Dermis blood vessel endothelial cell (primary cell): ENCODE measurements around the gene PRSS57. TPM values are rescaled to one million over a fixed set of nuclear protein-coding genes. Genes with fewer than 3 reads are reported as not detected.
"Not testable (repeated sequence)": the region's sequence is repeated elsewhere in the genome, so short reads cannot be mapped to it uniquely, and the experiment has no call there.

Source experiments
- DNase-seq: peaks from one replicate; pipeline ENCODE4 v3.0.0; 2010
- total RNA-seq: library from RNA; depleted of rRNA; stranded (reverse); fragments of >200 nt; gene quantifications from 2 replicates; pipeline ENCODE4 v1.2.3, GENCODE V29; 2014

The PRSS57 gene
- total RNA-seq, 1 donor from 2014 or later, result not detected

DNA sequence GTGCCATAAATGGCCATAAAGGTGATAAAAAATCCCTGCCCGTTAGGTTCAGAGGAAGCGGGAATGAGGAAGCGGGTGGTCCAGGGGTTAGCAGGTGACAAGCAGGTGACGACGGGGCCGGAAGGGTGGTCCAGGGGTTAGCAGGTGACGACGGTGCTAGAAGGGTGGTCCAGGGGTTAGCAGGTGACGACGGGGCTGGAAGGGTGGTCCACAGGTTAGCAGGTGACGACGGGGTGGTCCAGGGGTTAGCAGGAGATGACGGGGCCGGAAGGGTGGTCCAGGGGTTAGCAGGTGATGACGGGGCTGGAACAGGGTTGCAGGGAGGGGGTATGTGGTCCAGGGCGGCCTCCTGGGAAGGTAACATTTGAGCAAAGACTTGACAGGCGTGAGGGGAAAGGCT lies 6.3 kb downstream of the PRSS57 start:
- DNase-seq, result no peak

DNA sequence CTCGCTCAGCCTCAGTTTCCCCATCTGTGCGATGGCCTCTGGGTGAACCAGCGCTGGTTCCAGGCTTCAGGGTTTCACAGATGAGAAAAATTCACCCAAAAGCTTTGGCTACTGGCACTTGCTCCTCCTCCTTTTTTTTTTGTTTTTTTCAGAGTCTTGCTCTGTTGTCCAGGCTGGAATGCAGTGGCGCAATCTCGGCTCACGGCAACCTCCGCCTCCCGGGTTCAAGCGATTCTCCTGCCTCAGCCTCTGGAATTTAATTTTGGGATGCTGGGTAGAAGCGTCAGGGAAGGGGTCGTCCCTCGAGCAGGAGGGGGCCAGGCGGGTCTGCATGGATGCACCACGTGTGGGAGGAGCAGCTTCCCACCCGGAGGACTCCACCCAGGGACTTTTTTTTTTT lies 7.0 kb downstream of the PRSS57 start:
- DNase-seq, result no peak

DNA sequence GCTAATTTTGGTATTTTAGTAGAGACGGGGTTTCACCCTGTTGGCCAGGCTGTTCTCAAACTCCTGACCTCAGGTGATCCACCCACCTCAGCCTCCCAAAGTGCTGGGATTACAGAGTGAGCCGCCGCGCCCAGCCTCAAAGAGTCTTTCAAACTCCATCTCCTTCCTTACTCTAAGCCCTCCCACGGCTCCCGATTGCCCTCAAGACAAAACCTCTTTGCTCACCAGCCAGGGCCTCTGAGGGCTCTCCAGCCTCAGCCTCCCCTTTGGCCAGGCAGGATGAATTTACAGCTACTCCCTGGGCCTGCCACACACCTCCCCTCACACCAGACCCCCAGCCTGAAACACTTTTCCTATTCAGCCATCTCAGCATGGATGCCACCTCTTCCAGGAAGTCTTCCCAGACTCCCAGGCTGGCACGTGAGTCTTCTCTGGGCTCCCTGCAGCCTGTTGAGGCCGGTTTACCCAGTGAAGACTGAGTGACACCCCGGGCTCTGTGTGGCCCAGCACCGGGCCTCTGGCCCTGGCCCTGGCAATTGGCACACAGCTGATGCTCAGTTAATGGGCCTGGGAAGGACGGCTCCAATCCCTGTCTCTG lies 7.6 kb downstream of the PRSS57 start:
- DNase-seq, result no peak

DNA sequence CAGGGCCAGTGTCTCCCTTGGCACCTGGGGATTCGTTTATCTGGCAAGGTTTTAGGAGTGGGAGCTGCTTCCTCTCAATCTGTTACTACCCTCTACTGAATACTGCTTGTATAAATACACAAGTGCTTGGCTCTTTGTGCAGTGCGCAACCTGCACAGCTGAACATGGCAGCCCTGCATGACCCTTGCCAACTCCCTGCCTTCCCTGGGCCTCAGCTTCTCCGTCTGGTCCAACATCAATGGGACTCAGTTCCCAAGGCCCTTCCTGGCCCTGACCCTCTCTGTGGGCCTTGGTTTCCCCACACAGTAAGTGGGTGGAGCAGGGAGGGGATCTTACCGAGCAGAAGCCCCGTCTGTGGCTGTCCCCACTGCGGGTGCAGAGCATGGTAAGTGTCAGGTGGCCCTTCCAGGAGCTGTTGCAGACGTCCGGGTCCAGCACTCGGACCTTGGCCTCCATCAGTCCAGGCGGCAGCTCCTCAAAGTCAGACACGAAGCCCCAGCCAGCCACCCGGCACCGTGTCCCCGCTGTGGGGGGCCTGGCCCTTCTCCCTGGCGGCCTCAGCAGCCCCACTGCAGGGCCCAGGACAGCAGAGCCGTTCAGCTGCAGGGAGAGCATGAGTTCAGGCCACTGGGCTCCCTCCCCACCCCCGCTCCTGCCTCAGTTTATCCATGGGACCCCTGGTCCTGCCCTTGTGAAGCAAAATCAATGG lies 8.5 kb downstream of the PRSS57 start:
- DNase-seq, result no peak

DNA sequence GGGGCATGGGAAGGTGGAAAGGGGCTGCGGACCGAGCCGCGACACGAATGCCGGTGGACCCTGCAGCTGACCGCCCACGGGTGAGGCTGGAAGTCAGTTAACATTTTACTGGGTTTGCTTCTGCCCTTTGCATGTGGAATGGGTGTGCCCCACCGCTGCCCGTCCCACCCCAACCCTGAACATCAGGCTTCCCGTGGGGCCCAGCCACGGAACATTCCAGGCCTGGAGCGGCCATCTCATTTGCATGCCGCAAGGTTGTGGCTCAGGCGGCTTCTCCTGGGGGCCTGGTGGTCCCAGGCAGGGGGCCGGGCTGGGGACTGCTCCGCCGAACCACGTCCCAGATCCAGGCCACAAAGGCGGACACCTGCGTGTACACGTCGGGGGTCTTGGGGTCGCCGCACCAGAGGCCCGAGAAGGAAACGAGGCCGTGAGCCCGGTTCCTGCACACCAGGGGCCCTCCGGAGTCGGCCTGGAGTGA lies 9.8 kb downstream of the PRSS57 start:
- DNase-seq, result no peak

DNA sequence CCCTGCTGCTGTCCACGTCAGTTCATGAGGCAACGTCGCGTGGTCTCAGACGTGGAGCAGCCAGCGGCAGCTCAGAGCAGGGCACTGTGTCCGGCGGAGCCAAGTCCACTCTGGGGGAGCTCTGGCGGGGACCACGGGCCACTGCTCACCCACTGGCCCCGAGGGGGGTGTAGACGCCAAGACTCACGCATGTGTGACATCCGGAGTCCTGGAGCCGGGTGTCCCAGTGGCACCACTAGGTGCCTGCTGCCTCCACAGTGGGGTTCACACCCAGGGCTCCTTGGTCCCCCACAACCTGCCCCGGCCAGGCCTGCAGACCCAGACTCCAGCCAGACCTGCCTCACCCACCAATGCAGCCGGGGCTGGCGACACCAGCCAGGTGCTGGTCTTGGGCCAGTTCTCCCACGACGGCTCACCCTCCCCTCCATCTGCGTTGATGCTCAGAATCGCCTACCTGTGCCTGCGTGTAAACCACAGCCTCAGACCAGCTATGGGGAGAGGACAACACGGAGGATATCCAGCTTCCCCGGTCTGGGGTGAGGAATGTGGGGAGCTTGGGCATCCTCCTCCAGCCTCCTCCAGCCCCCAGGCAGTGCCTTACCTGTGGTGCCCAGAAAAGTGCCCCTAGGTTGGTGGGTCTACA lies 12.5 kb downstream of the PRSS57 start:
- no peak for DNase-seq

DNA sequence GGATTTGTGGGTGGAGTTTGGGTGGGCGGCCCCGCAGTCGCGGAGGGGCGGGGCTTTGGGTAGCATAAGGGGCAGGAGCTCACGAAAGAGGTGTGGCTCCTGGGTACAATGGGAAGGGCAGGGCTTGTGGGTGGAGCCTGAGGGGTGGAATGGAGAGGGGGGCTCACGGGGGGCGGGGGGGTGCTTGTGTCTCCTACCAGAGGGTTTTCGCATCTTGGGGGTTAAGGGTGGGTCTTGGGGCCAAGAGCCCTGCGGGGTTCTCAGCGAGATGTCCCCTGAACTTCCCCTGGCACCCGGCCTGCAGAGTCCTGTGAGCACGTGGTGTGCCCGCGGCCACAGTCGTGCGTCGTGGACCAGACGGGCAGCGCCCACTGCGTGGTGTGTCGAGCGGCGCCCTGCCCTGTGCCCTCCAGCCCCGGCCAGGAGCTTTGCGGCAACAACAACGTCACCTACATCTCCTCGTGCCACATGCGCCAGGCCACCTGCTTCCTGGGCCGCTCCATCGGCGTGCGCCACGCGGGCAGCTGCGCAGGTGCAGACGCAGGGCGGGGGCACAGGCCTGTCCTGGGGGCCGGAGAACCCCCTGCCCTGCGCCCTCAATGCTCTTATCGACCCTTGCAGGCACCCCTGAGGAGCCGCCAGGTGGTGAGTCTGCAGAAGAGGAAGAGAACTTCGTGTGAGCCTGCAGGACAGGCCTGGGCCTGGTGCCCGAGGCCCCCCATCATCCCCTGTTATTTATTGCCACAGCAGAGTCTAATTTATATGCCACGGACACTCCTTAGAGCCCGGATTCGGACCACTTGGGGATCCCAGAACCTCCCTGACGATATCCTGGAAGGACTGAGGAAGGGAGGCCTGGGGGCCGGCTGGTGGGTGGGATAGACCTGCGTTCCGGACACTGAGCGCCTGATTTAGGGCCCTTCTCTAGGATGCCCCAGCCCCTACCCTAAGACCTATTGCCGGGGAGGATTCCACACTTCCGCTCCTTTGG lies 13.9 kb downstream of the PRSS57 start:
- peak; percentile 97 for DNase-seq

DNA sequence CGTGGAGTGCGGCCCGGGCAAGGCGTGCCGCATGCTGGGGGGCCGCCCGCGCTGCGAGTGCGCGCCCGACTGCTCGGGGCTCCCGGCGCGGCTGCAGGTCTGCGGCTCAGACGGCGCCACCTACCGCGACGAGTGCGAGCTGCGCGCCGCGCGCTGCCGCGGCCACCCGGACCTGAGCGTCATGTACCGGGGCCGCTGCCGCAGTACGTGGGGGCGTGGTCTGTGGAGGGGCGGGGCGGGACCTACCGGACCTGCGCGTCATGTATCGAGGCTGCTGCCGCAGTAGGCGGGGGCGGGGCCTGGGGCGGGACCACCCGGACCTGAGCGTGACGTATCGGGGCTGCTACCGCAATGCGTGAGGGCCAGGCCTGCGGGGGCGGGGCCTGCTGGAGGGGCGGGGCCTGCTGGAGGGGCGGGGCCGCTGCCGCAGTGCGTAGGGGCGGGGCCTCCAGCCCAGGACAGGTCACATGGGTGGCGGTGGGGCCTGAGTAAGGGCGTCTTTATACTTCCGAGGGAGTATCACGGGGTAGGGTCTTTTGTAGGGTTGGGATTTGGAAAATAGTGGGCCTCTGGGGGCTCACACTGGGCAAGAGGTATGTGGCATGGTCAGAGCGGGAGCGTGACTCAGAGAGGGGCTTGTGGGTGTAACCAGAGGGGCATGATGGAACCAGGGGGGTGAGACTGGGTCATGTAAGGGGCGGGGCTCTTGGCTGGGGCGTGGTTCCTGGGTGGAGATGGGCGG lies 14.8 kb downstream of the PRSS57 start:
- DNase-seq, result peak; percentile 99

DNA sequence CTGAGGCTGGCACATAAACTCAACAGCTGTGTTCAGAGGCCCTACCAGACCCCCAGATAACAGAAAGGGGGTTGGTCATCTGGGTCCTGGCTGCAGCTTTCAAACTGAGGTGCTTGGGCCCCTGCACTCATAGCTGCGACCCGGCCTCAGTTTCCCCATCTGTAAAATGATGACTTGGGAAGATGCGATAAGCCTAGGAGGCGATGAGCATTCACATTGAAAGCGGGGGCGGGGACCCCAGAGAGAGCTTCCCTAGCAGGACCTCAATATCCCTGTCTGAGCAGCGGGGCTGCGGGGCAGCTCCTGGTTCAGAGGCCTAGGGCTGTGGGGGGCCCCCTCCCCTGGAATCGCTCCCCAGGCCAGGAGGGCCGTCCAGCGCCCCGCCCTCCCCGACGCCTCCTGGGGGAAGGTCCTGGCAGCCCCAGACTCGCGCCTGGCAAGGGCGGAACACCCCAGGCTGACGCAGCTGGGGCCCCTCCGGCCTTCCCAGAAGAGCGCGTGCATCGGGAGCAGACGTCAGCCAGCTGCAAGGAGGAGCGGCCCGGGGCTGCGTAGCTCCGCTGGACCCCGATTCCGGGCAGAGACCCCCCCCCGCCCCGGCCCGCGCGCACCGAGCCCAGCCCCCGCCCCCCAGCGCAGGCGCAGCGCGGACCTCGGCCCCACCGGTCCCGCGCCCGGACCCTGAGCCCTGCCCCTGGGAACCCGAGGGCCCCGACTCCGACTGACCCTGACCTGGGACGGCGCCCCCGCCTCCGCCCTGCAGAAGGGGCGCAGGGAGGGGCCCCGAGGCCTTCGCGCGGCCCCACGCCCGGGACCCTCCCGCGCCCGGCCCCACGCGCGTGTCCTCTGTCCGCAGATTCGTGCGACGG lies 15.6 kb downstream of the PRSS57 start:
- DNase-seq, result peak; percentile 65

DNA sequence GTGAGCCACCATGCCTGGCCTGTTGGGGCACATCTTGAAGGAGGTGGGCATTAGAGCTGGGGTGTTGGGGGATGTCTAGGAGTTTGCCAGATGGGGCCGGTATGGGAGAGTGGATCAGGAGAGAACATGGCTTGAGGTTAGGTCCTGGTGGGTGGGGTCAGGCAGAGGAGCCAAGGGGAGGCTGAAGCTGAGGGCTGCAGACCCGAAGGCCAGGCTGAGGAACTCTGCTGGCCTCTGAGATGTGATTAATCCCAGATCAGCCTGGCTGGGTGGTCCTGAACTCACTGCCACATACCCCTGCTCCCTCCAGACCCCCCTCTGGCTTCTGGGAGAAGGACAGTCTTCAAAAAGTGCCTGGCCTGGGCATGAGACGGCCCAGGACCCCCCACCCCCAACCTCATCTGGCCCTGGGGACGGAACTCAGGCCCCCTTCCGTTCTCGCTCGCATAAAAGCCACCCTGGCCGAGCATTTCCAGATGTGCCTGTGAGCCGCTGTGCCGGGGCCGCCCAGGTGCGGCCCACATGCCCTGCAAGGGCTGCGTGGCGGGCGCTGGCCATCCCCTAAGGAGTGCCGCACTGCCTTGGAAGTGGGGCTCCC lies 16.4 kb downstream of the PRSS57 start:
- DNase-seq, result no peak

DNA sequence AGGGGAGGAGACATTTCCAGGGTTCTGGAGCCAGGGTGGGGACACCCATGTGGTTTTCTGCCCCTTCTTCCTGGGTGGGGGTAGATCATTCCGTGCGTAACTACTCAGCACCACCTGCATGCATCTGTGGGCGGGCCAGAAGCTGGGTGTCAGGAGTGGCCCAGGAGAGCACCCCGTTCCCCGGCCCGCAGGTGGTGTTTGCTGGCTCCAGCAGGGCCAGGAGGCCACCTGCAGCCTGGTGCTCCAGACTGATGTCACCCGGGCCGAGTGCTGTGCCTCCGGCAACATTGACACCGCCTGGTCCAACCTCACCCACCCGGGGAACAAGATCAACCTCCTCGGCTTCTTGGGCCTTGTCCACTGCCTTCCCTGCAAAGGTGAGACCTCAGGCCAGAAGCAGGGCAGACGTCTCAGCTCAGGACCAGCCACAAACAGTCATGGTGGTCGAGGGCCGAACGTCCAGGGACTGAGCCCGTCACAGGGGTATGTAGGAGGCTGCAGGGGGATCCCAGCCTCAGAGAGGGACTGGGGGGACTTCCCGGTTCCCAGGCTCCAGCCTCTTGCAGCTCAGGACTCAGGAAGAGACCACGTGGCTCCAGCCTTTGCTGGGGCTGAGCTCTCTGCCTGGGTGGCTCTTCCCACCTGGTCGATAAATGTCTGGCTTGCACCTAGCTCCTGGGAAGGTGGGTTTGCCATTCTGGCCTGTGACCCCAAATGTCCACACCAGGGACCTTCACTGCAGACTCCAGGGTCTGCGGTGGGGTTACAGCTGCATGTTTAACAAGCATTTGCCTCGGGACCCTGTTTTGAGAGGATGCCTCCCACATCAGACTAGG lies 17.4 kb downstream of the PRSS57 start:
- DNase-seq, result no peak

DNA sequence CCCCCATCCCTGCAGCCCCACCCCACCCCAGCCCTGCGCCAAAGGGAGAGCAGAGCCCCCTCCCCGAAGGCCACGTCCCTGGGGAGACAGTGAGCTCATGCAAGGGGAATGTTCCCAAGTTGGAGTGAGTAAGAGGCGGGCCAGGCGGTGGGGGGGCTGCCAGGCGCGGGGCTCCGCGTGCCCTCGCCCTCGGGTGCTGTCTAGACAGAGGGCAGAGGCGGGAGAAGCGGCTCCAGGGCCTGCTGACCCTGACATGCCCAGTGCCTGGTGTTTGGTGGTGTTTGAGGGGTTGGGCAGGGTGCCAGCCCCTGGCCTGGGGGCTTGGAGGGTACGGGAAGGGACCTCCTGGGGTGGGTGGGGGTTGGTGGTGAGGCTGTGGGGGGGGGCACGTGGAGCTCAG lies 18.1 kb downstream of the PRSS57 start:
- DNase-seq, result peak; percentile 64

DNA sequence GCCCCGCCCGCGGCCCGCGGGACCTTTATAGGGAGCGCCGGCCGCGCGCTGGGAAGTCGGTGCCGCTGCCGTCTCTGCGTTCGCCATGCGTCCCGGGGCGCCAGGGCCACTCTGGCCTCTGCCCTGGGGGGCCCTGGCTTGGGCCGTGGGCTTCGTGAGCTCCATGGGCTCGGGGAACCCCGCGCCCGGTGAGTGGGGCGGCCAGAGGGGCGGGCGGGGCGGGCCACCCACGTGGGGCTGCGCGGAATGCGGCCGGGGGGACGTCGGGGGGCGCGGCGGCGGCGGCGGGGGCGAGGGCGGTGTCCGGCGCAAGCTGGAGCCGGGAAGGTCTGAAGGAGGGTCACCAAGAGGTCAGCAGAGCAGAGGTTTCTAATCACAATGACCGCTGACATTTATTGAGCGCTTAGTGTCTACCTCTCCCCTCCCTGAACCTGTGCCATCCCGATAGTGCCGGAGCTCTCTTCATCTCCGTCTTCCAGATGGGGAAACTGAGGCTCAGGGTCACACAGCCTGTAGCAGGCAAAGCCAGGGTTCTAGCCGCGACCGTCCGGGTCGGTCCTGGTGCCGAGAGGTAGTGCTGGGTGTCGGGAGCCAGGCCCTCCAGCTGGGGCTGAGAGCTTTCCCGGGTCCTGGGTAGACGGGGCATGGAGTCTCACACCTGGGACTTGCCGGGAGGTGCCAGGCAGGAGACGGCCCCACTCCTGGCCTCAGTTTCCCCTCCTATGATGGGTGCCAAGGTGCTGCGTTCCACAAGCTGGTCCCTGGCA lies 18.7 kb downstream of the PRSS57 start, which contains the start of gene FSTL3:
TSS of gene FSTL3 (plus strand) at position 54 of the 767 bp plus-strand sequence. CDS start at position 86, 32 bp downstream.
- no peak for DNase-seq

DNA sequence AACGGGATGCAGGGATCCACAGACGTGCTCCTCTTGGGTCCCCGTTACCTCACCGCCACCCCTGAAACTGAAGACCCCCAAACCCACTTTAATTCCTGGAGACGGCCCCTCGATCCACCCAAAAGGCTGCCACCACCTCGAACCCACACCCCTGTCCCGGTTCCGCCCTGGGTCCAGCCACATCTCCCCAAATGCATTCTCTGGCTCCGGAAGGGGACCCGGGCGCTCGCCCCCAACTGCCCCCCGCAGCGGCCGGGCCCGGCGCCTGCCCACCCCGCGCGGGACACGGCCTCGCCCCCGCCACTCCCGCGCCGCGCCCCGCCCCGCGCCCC lies 19.3 kb downstream of the PRSS57 start:
- no peak for DNase-seq

DNA sequence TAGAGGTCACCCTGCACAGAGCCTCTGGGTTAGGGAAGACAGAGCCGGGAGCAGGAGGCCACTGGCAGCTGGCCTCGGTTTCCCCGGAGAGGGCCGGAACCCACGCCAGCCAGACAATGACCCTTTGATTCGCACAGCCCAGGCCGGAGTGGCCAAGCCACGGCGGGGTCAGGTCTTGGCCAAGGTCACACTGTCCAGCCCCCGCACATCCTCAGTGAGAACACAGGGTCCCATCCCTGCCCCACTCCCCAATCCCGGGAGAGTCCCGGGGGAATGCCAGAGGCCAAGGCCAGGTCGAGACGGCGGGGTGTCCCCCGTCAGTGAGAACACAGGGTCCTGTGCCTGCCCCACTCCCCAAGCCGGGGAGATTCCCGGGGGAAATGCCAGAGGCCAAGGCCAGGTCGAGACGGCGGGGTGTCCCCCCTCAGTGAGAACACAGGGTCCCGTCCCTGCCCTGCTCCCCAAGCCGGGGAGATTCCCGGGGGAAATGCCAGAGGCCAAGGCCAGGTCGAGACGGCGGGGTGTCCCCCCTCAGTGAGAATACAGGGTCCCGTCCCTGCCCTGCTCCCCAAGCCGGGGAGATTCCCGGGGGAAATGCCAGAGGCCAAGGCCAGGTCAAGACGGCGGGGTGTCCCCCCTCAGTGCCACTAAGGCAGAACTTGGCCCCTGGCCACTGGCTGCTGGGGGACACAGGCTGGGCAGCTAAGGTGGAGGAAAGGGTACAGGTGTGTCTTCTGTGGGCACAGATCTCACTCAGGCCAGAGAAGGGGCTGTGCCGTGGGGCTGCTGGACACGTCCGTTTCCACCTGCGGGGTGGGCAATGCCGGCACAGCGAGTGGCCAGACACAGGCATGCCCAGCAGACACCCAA lies 20.7 kb downstream of the PRSS57 start:
- DNase-seq, result no peak

DNA sequence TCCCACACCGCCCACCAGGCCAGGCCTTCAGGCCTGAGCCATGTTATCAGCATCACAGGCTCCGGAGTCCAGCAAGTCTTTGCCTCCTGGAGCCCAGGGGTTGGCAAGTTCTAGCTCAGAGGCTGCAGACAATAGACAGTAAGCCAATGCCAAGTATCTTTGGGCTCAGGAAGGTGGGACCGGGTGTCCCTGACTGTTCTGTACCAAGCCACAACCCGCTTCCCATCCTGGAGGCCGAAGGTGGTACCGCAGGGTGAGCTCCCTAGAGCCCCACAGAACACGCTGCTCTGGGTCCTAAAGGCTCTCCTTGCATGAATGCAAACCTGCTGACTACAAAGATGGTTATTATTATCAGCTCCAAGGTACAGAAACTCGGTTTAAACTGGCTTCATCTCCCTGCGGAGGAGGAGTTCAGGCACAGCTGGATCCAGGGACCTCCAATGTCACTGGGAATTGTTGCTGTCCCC lies 24.6 kb downstream of the PRSS57 start:
- DNase-seq, result no peak

DNA sequence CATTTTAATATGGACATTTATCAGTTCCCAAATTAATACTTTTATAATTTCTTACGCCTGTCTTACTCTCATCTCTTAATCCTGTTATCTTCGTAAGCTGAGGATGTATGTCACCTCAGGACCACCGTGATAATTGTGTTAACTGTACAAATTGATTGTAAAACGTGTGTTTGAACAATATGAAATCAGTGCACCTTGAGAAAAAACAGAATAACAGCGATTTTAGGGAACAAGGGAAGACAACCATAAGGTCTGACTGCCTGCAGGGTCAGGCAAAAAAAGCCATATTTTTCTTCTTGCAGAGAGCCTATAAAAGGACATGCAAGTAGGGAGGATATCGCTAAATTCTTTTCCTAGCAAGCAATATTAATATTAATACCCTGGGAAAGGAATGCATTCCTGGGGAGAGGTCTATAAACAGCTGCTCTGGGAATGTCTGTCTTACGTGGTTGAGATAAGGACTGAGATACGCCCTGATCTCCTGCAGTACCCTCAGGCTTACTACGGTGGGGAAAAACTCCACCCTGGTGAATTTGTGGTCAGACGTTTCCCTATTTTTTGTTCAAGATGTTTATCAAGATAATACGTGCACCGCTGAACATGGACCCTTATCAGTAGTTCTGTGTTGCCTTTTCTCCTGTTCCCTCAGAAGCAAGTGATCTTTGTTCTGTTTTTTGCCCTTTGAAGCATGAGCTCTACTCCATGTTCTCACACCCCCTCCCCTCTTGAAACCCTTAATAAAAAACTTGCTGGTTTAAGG lies 26.4 kb downstream of the PRSS57 start:
- not testable (repeated sequence) for DNase-seq
